ENCODE measurements around the gene GABPA. TPM values are rescaled to one million over a fixed set of nuclear protein-coding genes. Genes with fewer than 3 reads are reported as not detected.

GABPA gene
- total RNA-seq, 1 experiment from 2014 or later, result 24.8 TPM

DNA sequence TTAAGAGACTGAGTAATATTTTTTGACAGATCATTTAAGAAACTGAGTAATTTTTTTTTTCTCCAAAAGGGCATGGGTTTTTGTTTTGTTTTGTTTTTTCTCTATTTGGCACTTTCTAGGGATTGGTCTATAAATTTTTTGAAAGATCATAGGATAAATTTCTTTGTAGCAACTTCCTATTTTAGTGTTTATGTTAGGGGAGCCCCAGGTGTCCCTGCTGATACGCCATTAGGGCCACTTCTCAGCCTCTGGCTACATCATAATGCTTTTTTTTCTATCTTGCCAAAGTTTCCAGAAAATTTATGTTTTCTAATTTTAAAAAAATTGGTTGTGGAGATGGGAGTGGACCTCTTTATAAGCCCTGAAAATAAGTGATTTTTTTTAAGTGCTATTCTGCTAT, 2.6 kb downstream of the GABPA start:
- H3K9me3 Mint-ChIP-seq, result no peaks in the 10 kb centered on the region
- DNase-seq (ENCODE audit: low spot score) (no peak), ATAC-seq (no peak)
- peak overlapping the region; percentile 97; the same call in 1 of the 2 replicates for H3K4me3 Mint-ChIP-seq
- CTCF ChIA-PET, result no interaction called here
- H3K27me3 Mint-ChIP-seq (ENCODE audit: low read depth), result no peaks in the 10 kb centered on the region
- POLR2A ChIA-PET, result no interaction called here
- H3K36me3 Mint-ChIP-seq, result peaks cover 5% of the 10 kb centered on the region; the same call in 1 of the 2 replicates
- no peak overlapping the region for H3K27ac Mint-ChIP-seq
- no peak for TF ChIP-seq ZNF138 (CRISPR knock-in tag; conservative IDR thresholded peaks at IDR 0.05)
- TF ChIP-seq, protein P1, sequence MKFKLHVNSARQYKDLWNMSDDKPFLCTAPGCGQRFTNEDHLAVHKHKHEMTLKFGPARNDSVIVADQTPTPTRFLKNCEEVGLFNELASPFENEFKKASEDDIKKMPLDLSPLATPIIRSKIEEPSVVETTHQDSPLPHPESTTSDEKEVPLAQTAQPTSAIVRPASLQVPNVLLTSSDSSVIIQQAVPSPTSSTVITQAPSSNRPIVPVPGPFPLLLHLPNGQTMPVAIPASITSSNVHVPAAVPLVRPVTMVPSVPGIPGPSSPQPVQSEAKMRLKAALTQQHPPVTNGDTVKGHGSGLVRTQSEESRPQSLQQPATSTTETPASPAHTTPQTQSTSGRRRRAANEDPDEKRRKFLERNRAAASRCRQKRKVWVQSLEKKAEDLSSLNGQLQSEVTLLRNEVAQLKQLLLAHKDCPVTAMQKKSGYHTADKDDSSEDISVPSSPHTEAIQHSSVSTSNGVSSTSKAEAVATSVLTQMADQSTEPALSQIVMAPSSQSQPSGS (CRISPR knock-in tag; IDR thresholded peaks at IDR 0.05; ENCODE audit: borderline replicate concordance, low read depth), result no peak
- TF ChIP-seq SMAD4 (CRISPR knock-in tag; IDR thresholded peaks at IDR 0.05), result no peak
- TF ChIP-seq, protein P2, sequence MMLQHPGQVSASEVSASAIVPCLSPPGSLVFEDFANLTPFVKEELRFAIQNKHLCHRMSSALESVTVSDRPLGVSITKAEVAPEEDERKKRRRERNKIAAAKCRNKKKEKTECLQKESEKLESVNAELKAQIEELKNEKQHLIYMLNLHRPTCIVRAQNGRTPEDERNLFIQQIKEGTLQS (CRISPR knock-in tag; conservative IDR thresholded peaks at IDR 0.05), result no peak
- TF ChIP-seq JUN (CRISPR knock-in tag; IDR thresholded peaks at IDR 0.05), result no peak
- no peak for TF ChIP-seq FOXP1 (CRISPR knock-in tag; IDR thresholded peaks at IDR 0.05; ENCODE audit: borderline replicate concordance)
- TF ChIP-seq, protein P3, sequence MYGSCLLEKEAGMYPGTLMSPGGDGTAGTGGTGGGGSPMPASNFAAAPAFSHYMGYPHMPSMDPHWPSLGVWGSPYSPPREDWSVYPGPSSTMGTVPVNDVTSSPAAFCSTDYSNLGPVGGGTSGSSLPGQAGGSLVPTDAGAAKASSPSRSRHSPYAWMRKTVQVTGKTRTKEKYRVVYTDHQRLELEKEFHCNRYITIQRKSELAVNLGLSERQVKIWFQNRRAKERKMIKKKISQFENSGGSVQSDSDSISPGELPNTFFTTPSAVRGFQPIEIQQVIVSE (CRISPR knock-in tag; IDR thresholded peaks at IDR 0.05; ENCODE audit: borderline replicate concordance), result no peak
- TF ChIP-seq, protein P4, sequence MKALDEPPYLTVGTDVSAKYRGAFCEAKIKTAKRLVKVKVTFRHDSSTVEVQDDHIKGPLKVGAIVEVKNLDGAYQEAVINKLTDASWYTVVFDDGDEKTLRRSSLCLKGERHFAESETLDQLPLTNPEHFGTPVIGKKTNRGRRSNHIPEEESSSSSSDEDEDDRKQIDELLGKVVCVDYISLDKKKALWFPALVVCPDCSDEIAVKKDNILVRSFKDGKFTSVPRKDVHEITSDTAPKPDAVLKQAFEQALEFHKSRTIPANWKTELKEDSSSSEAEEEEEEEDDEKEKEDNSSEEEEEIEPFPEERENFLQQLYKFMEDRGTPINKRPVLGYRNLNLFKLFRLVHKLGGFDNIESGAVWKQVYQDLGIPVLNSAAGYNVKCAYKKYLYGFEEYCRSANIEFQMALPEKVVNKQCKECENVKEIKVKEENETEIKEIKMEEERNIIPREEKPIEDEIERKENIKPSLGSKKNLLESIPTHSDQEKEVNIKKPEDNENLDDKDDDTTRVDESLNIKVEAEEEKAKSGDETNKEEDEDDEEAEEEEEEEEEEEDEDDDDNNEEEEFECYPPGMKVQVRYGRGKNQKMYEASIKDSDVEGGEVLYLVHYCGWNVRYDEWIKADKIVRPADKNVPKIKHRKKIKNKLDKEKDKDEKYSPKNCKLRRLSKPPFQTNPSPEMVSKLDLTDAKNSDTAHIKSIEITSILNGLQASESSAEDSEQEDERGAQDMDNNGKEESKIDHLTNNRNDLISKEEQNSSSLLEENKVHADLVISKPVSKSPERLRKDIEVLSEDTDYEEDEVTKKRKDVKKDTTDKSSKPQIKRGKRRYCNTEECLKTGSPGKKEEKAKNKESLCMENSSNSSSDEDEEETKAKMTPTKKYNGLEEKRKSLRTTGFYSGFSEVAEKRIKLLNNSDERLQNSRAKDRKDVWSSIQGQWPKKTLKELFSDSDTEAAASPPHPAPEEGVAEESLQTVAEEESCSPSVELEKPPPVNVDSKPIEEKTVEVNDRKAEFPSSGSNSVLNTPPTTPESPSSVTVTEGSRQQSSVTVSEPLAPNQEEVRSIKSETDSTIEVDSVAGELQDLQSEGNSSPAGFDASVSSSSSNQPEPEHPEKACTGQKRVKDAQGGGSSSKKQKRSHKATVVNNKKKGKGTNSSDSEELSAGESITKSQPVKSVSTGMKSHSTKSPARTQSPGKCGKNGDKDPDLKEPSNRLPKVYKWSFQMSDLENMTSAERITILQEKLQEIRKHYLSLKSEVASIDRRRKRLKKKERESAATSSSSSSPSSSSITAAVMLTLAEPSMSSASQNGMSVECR (CRISPR knock-in tag; IDR thresholded peaks at IDR 0.05; ENCODE audit: borderline replicate concordance), result no peak
- TF ChIP-seq RELA (CRISPR knock-in tag; IDR thresholded peaks at IDR 0.05; ENCODE audit: borderline replicate concordance), result no peak
- TF ChIP-seq ATF1 (CRISPR knock-in tag; IDR thresholded peaks at IDR 0.05), result no peak
- no peak for TF ChIP-seq NFATC4 (CRISPR knock-in tag; IDR thresholded peaks at IDR 0.05)
- TF ChIP-seq, protein P5, sequence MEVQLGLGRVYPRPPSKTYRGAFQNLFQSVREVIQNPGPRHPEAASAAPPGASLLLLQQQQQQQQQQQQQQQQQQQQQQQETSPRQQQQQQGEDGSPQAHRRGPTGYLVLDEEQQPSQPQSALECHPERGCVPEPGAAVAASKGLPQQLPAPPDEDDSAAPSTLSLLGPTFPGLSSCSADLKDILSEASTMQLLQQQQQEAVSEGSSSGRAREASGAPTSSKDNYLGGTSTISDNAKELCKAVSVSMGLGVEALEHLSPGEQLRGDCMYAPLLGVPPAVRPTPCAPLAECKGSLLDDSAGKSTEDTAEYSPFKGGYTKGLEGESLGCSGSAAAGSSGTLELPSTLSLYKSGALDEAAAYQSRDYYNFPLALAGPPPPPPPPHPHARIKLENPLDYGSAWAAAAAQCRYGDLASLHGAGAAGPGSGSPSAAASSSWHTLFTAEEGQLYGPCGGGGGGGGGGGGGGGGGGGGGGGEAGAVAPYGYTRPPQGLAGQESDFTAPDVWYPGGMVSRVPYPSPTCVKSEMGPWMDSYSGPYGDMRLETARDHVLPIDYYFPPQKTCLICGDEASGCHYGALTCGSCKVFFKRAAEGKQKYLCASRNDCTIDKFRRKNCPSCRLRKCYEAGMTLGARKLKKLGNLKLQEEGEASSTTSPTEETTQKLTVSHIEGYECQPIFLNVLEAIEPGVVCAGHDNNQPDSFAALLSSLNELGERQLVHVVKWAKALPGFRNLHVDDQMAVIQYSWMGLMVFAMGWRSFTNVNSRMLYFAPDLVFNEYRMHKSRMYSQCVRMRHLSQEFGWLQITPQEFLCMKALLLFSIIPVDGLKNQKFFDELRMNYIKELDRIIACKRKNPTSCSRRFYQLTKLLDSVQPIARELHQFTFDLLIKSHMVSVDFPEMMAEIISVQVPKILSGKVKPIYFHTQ (CRISPR knock-in tag; IDR thresholded peaks at IDR 0.05), result no peak
- TF ChIP-seq, protein P6, sequence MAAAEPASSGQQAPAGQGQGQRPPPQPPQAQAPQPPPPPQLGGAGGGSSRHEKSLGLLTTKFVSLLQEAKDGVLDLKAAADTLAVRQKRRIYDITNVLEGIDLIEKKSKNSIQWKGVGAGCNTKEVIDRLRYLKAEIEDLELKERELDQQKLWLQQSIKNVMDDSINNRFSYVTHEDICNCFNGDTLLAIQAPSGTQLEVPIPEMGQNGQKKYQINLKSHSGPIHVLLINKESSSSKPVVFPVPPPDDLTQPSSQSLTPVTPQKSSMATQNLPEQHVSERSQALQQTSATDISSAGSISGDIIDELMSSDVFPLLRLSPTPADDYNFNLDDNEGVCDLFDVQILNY (CRISPR knock-in tag; IDR thresholded peaks at IDR 0.05), result no peak
- no peak for TF ChIP-seq GTF2I (CRISPR knock-in tag; conservative IDR thresholded peaks at IDR 0.05)
- TF ChIP-seq SP1 (CRISPR knock-in tag; conservative IDR thresholded peaks at IDR 0.05), result no peak
- TF ChIP-seq NFE2L1 (CRISPR knock-in tag; IDR thresholded peaks at IDR 0.05), result no peak
- TF ChIP-seq, protein P7, sequence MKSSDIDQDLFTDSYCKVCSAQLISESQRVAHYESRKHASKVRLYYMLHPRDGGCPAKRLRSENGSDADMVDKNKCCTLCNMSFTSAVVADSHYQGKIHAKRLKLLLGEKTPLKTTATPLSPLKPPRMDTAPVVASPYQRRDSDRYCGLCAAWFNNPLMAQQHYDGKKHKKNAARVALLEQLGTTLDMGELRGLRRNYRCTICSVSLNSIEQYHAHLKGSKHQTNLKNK (CRISPR knock-in tag; IDR thresholded peaks at IDR 0.05), result no peak
- no peak for TF ChIP-seq RORB (CRISPR knock-in tag; IDR thresholded peaks at IDR 0.05)
- TF ChIP-seq ZNF219 (CRISPR knock-in tag; IDR thresholded peaks at IDR 0.05; ENCODE audit: borderline replicate concordance), result no peak
- peaks cover 19% of the 10 kb centered on the region for H3K4me1 Mint-ChIP-seq
